NCI-H82 treated with DMSO at 0.1 percent for 48 hours (cell line): Measurements from ENCODE around the gene KLHL33.

Experiments
- DNase-seq: peaks from one replicate; lab custom pipeline; 2025; ENCODE audit not compliant: unreplicated experiment; lab: John Stamatoyannopoulos, UW

Gene KLHL33

GRCh38 chr14:20435582-20436362, at the start of gene KLHL33:
KLHL33 (minus strand) TSS chr14:20436166; CDS start chr14:20435811, 355 bp downstream.
- DNase-seq, result no peak

GRCh38 chr14:20482382-20482781, 46.4 kb upstream of the KLHL33 start:
- no peak for DNase-seq

GRCh38 chr14:20478894-20479293, 42.9 kb upstream of the KLHL33 start:
- DNase-seq, result no peak

GRCh38 chr14:20477211-20477876, 41.4 kb upstream of the KLHL33 start:
- DNase-seq, result no peak

- no peak for DNase-seq
Measured at GRCh38 chr14:20476776-20477175, 40.8 kb upstream of the KLHL33 start.

- DNase-seq, result no peak
Measured at GRCh38 chr14:20472536-20473169, 36.7 kb upstream of the KLHL33 start.

GRCh38 chr14:20470603-20470901, 34.6 kb upstream of the KLHL33 start:
- DNase-seq, result no peak

- DNase-seq, result no peak
Measured at GRCh38 chr14:20469890-20470602, 34.1 kb upstream of the KLHL33 start.

GRCh38 chr14:20469242-20469889, 33.4 kb upstream of the KLHL33 start, which contains the start of gene PNP:
PNP (plus strand) TSS chr14:20469406; CDS start chr14:20469525, 119 bp downstream.
- peak; percentile 85 for DNase-seq

GRCh38 chr14:20468764-20469241, 32.8 kb upstream of the KLHL33 start:
- DNase-seq, result no peak

GRCh38 chr14:20461225-20462141, 25.5 kb upstream of the KLHL33 start, which contains the start of gene PIP4P1:
PIP4P1 (minus strand) TSS chr14:20461434; CDS start chr14:20461325, 109 bp downstream.
- peak; percentile 98 for DNase-seq

GRCh38 chr14:20460458-20461224, 24.7 kb upstream of the KLHL33 start:
- no peak for DNase-seq

- DNase-seq, result no peak
Measured at GRCh38 chr14:20458031-20458789, 22.2 kb upstream of the KLHL33 start.

GRCh38 chr14:20456971-20457370, 21.0 kb upstream of the KLHL33 start:
- no peak for DNase-seq

- DNase-seq, result no peak
Measured at GRCh38 chr14:20455355-20456300, 19.7 kb upstream of the KLHL33 start.

GRCh38 chr14:20454516-20455354, 18.8 kb upstream of the KLHL33 start, which contains the start of the genes APEX1 and OSGEP:
APEX1 (plus strand) TSS chr14:20455226; CDS start chr14:20455646, 420 bp downstream.
OSGEP (minus strand) TSS chr14:20454812; CDS start chr14:20454683, 129 bp downstream.
- peak; percentile 90 for DNase-seq
